HepG2 (cell line): ENCODE results near the gene CCND1. TPM values are rescaled to one million over a fixed set of nuclear protein-coding genes. Genes with fewer than 3 reads are reported as not detected.
A peak's percentile ranks its signal among the peaks of the same experiment; 100 is the strongest.

ENCODE experiments used
- AHDC1 ChIP-seq: sonication (generic); formaldehyde crosslinking; IDR thresholded peaks from 2 replicates; pipeline ENCODE4 v1.5.1; 2020; ENCODE audit warnings: mild to moderate bottlenecking, missing genetic modification reagents, borderline replicate concordance
- CCAR2 ChIP-seq: fragments of 200-400 bp; formaldehyde crosslinking; optimal IDR thresholded peaks from 2 replicates; pipeline ENCODE3; 2018; ENCODE audit warnings: low read depth, mild to moderate bottlenecking, low read length, moderate library complexity
- ELF1 ChIP-seq: sonication (generic); formaldehyde crosslinking; IDR thresholded peaks from 2 replicates; pipeline ENCODE4 v1.4.0; 2020; ENCODE audit warnings: missing genetic modification reagents
- FOXK2 ChIP-seq: fragments of 450-650 bp; IDR thresholded peaks from 2 replicates; pipeline ENCODE4 v1.6.1; 2016
- HMGXB4 ChIP-seq, 2 experiments: sonication (generic) in 1 of 2; formaldehyde crosslinking in 1 of 2; IDR thresholded peaks; 2 replicates each; pipeline versions ENCODE4 v1.4.0 to v1.6.1; 2018 to 2020; ENCODE audit warnings: missing genetic modification reagents in 2 of 2, borderline replicate concordance in 1 of 2, low read depth in 1 of 2, mild to moderate bottlenecking in 1 of 2, missing biosample characterization in 1 of 2
- LRRFIP1 ChIP-seq: sonication (generic); formaldehyde crosslinking; conservative IDR thresholded peaks from 2 replicates; pipeline ENCODE4 v1.4.0; 2020; ENCODE audit warnings: missing genetic modification reagents
- MYNN ChIP-seq: sonication (generic); formaldehyde crosslinking; IDR thresholded peaks from 2 replicates; pipeline ENCODE4 v1.4.0; 2020; ENCODE audit warnings: mild to moderate bottlenecking, low read depth, missing genetic modification reagents
- PLSCR1 ChIP-seq: sonication (generic); formaldehyde crosslinking; IDR thresholded peaks from 2 replicates; pipeline ENCODE4 v1.5.0; 2020; ENCODE audit warnings: missing genetic modification reagents, mild to moderate bottlenecking, borderline replicate concordance
- RXRB ChIP-seq: IDR thresholded peaks from 2 replicates; pipeline ENCODE4 v1.6.1; 2016; ENCODE audit warnings: borderline replicate concordance, missing genetic modification reagents, missing compliant biosample characterization
- SP2 ChIP-seq: sonication (generic); formaldehyde crosslinking; IDR thresholded peaks from 2 replicates; pipeline ENCODE4 v1.5.1; 2020; ENCODE audit warnings: mild to moderate bottlenecking, missing genetic modification reagents
- ZKSCAN8 ChIP-seq: IDR thresholded peaks from 2 replicates; pipeline ENCODE4 v1.6.1; 2016; ENCODE audit warnings: borderline replicate concordance, missing genetic modification reagents, missing compliant biosample characterization
- ZNF292 ChIP-seq: sonication (generic); formaldehyde crosslinking; IDR thresholded peaks from 2 replicates; pipeline ENCODE4 v1.8.1; 2022; ENCODE audit warnings: mild to moderate bottlenecking, low read depth, missing genetic modification reagents, borderline replicate concordance
- ZNF513 ChIP-seq: sonication (generic); formaldehyde crosslinking; conservative IDR thresholded peaks from 2 replicates; pipeline ENCODE4 v1.5.0; 2020; ENCODE audit warnings: missing genetic modification reagents
- ZNF577 ChIP-seq: sonication (generic); formaldehyde crosslinking; IDR thresholded peaks from 2 replicates; pipeline ENCODE4 v1.4.0; 2020; ENCODE audit warnings: mild to moderate bottlenecking, low read depth, missing genetic modification reagents, borderline replicate concordance
- ZNF644 ChIP-seq: IDR thresholded peaks from 2 replicates; pipeline ENCODE4 v1.6.1; 2016; ENCODE audit warnings: low read depth
- polyA plus RNA-seq, 8 experiments: library from polyadenylated mRNA; depleted of rRNA in 3 of 8; stranded (reverse) in 7 of 8; unstranded in 1 of 8; fragments of >200 nt; fragmentation: Illumina TruSeq in 4 of 8; extraction: Trizol in 4 of 8; gene quantifications; 2 replicates each; pipeline versions ENCODE4 v1.2.1 to v1.2.3, GENCODE V29; 2011 to 2016; ENCODE audit warnings: low read depth in 4 of 8, missing spikeins in 1 of 8, mixed read lengths in 1 of 8; ENCODE audit not compliant: insufficient read depth in 1 of 8
- total RNA-seq, 5 experiments: library from RNA; depleted of rRNA; stranded (reverse); fragments of >200 nt; fragmentation: Illumina TruSeq; extraction: Trizol; gene quantifications; 2 replicates each; pipeline ENCODE4 v1.2.3, GENCODE V29; 2016; ENCODE audit warnings: low read depth in 1 of 5

Gene CCND1
- total and polyA plus RNA-seq, 2 of the 13 experiments (the other 11 are each of a cell fraction or from before 2014, with no cell fraction given) = 107 to 136 TPM

DNA sequence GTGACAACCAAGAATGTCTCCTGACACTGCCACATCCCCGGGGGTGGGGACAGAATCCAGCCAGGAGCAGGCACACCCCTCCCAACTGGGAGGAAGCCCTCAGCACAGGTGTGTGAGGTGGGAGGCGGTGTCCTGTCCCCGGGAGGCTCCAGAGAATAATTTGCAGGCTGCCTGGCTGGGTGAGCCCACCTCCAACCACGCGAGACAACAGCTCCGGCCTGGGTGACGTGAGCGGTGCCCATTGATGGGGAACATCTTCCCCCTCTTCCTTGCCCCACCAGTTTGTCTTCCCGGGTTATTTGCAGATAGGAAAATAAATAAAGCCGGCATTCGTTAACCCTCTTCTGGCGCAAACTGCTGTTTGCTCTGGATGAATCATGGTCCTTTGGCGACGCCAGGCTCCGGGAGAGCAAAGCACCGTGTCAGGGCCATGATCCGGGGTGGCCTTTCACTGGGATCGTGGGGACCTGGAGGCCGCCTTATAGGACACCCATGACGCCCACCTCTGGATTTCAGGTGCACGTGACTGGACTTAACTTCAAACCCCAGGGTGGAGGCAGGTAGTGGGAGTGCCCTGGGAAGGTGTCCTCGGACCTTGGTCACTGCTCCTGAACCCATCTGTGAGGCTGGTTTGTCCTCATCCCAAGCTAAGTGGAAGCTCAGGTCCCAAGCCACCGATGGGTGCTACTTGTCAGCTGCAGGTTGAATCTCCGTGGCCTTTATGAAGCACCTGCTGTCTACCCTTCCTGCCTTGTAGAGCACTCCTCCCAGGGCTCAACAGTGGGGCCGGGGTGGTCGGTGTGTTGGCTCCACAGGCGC is 13.9 kb downstream of the CCND1 start (continued):
- TF ChIP-seq AHDC1 (peak; percentile 48; the same call in 1 of the 2 replicates), FOXK2 (no peak), ZKSCAN8 (CRISPR knock-in tag) (peak; percentile 95), LRRFIP1 (CRISPR knock-in tag) (no peak), ELF1 (CRISPR knock-in tag) (peak; percentile 25; the same call in 1 of the 2 replicates), ZNF292 (CRISPR knock-in tag) (peak; percentile 37; the same call in 1 of the 2 replicates), CCAR2 (no peak), ZNF577 (CRISPR knock-in tag) (no peak), MYNN (CRISPR knock-in tag) (no peak), PLSCR1 (no peak), RXRB (CRISPR knock-in tag) (peak; percentile 72), SP2 (no peak), HMGXB4 (CRISPR knock-in tag; IDR thresholded peaks at IDR 0.05; ENCODE audit: borderline replicate concordance in 1 of 2, low read depth in 1 of 2) (peak; percentile 7 to 28; a peak in 1 of 4 replicates), ZNF513 (CRISPR knock-in tag) (no peak), ZNF644 (no peak)
